Gastroesophageal sphincter (tissue), 3 donors: ENCODE data around the gene F10.

Experiments
- POLR2A ChIP-seq, 2 donors: fragments of 450-650 bp; IDR thresholded peaks; one replicate each; pipeline ENCODE4 v1.6.1; 2017; ENCODE audit warnings: antibody characterized with exemption in 2 of 2, mild to moderate bottlenecking in 2 of 2, moderate library complexity in 1 of 2
- TF ChIP-seq, protein P1 (sequence below), 4 experiments: fragments of 200-600 bp in 2 of 4; fragments of 450-650 bp in 2 of 4; sonication (generic) in 1 of 4; IDR thresholded peaks; one replicate each; pipeline ENCODE4 v1.5.1; 2017 to 2019; ENCODE audit warnings: antibody characterized with exemption in 4 of 4, mild to moderate bottlenecking in 2 of 4, moderate library complexity in 2 of 4

DNA sequence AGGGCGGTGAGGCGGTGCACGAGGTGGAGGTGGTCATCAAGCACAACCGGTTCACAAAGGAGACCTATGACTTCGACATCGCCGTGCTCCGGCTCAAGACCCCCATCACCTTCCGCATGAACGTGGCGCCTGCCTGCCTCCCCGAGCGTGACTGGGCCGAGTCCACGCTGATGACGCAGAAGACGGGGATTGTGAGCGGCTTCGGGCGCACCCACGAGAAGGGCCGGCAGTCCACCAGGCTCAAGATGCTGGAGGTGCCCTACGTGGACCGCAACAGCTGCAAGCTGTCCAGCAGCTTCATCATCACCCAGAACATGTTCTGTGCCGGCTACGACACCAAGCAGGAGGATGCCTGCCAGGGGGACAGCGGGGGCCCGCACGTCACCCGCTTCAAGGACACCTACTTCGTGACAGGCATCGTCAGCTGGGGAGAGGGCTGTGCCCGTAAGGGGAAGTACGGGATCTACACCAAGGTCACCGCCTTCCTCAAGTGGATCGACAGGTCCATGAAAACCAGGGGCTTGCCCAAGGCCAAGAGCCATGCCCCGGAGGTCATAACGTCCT is 26.4 kb downstream of the F10 start:
- TF ChIP-seq, protein P1, sequence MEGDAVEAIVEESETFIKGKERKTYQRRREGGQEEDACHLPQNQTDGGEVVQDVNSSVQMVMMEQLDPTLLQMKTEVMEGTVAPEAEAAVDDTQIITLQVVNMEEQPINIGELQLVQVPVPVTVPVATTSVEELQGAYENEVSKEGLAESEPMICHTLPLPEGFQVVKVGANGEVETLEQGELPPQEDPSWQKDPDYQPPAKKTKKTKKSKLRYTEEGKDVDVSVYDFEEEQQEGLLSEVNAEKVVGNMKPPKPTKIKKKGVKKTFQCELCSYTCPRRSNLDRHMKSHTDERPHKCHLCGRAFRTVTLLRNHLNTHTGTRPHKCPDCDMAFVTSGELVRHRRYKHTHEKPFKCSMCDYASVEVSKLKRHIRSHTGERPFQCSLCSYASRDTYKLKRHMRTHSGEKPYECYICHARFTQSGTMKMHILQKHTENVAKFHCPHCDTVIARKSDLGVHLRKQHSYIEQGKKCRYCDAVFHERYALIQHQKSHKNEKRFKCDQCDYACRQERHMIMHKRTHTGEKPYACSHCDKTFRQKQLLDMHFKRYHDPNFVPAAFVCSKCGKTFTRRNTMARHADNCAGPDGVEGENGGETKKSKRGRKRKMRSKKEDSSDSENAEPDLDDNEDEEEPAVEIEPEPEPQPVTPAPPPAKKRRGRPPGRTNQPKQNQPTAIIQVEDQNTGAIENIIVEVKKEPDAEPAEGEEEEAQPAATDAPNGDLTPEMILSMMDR (IDR thresholded peaks at IDR 0.05) = no peak
- no peak for TF ChIP-seq POLR2A (IDR thresholded peaks at IDR 0.05)
